Endothelial cell of umbilical vein (primary cell): ENCODE results near the gene ACAD8. TPM values are rescaled to one million over a fixed set of nuclear protein-coding genes. Genes with fewer than 3 reads are reported as not detected.

Experiments used
- BruUV-seq: library from RNA; stranded (reverse); fragments of 400-500 nt; replicated peaks from 2 replicates; lab custom pipeline; 2021; lab: Mats Ljungman, UMichigan
- CTCF ChIA-PET: fragments of 300-600, 350-600 bp; sonication (Branson Sonifier 250); formaldehyde crosslinking; loops from one replicate; lab custom pipeline; 2021; ENCODE audit warnings: antibody characterized with exemption, inconsistent platforms; lab: Charles Lee
- POLR2A ChIA-PET: fragments of 300-600, 350-600 bp; sonication (Branson Sonifier 250); formaldehyde crosslinking; loops from one replicate; lab custom pipeline; 2021; ENCODE audit warnings: antibody characterized with exemption, inconsistent platforms; lab: Charles Lee
- DNase-seq: peaks from one replicate; pipeline ENCODE4 v3.0.0-alpha.2; 2011; ENCODE audit warnings: low read depth, low spot score
- FAIRE-seq: peaks from 2 replicates; lab custom pipeline; 2011; peaks lifted over from hg19 to GRCh38; lab: Jason Lieb, UNC
- H2AFZ ChIP-seq: 2 replicates; pipeline ENCODE4 v1.6.0; 2012; ENCODE audit warnings: low read depth, low read length, control low read depth, inconsistent platforms
- H3K27ac ChIP-seq: 2 replicates; pipeline ENCODE4 v1.5.1; 2011; ENCODE audit warnings: low read depth, mild to moderate bottlenecking, control low read depth, low read length, moderate library complexity; ENCODE audit not compliant: insufficient read depth
- H3K27me3 ChIP-seq, 2 experiments: 2 replicates each; pipeline versions ENCODE4 v1.6.0 to v1.6.1; 2011; ENCODE audit warnings: low read length in 2 of 2, mixed read lengths in 1 of 2; ENCODE audit not compliant: control insufficient read depth in 2 of 2, insufficient read depth in 2 of 2
- H3K36me3 ChIP-seq, 2 experiments: 2 replicates in 1 of 2; 3 replicates in 1 of 2; pipeline ENCODE4 v1.5.1; 2011; ENCODE audit warnings: low read length in 2 of 2, mild to moderate bottlenecking in 1 of 2, moderate library complexity in 1 of 2; ENCODE audit not compliant: control insufficient read depth in 2 of 2, insufficient read depth in 2 of 2; ENCODE audit errors: extremely low read depth in 1 of 2
- H3K4me1 ChIP-seq: 3 replicates; pipeline ENCODE4 v1.5.1; 2011; ENCODE audit warnings: mild to moderate bottlenecking, low read length; ENCODE audit not compliant: control insufficient read depth, insufficient read depth; ENCODE audit errors: extremely low read depth
- H3K4me2 ChIP-seq: 2 replicates; pipeline ENCODE4 v1.6.1; 2011; ENCODE audit warnings: low read length, control low read depth, mixed read lengths; ENCODE audit not compliant: insufficient read depth
- H3K4me3 ChIP-seq, 3 experiments: fragments of 200-600 bp in 1 of 3; sonication (generic), shearing (Covaris generic) in 1 of 3; replicated peaks in 1 of 3; 2 replicates each; pipeline ENCODE4 v1.5.1; 2011 to 2016; ENCODE audit warnings: control low read depth in 3 of 3, low read length in 3 of 3, mild to moderate bottlenecking in 2 of 3, inconsistent platforms in 1 of 3, low read depth in 1 of 3, moderate library complexity in 1 of 3; ENCODE audit not compliant: insufficient read depth in 1 of 3
- H3K79me2 ChIP-seq: 2 replicates; pipeline ENCODE4 v1.6.0; 2012; ENCODE audit warnings: low read length, inconsistent platforms; ENCODE audit not compliant: control insufficient read depth, insufficient read depth
- H3K9ac ChIP-seq: replicated peaks from 2 replicates; pipeline ENCODE3; 2011; ENCODE audit warnings: low read length, control low read depth; ENCODE audit not compliant: insufficient read depth; ENCODE audit errors: extremely low read depth
- H3K9me1 ChIP-seq: replicated peaks from 3 replicates; pipeline ENCODE4 v1.6.0; 2011; ENCODE audit warnings: mild to moderate bottlenecking, low read length; ENCODE audit not compliant: control insufficient read depth, insufficient read depth; ENCODE audit errors: extremely low read depth
- H3K9me3 ChIP-seq: replicated peaks from 2 replicates; pipeline ENCODE4 v1.5.1; 2012; ENCODE audit warnings: low read length, inconsistent platforms; ENCODE audit not compliant: control insufficient read depth, insufficient read depth
- H4K20me1 ChIP-seq: replicated peaks from 2 replicates; pipeline ENCODE3; 2011; ENCODE audit warnings: mild to moderate bottlenecking, low read length; ENCODE audit not compliant: control insufficient read depth, insufficient read depth; ENCODE audit errors: extremely low read depth
- EZH2 ChIP-seq: IDR thresholded peaks from 2 replicates; pipeline ENCODE4 v1.6.1; 2012; ENCODE audit warnings: borderline replicate concordance, low read depth, mild to moderate bottlenecking, moderate library complexity, low read length, inconsistent platforms; ENCODE audit not compliant: severe bottlenecking
- FOS ChIP-seq: IDR thresholded peaks from 2 replicates; pipeline ENCODE4 v1.6.1; 2011; ENCODE audit warnings: mild to moderate bottlenecking, low read length, moderate library complexity, borderline replicate concordance; ENCODE audit not compliant: insufficient read depth
- GATA2 ChIP-seq: IDR thresholded peaks from 2 replicates; pipeline ENCODE4 v1.7.0; 2011; ENCODE audit warnings: low read depth, mild to moderate bottlenecking, moderate library complexity, mixed read lengths, low read length; ENCODE audit not compliant: insufficient read length, insufficient read depth
- JUN ChIP-seq: IDR thresholded peaks from 2 replicates; pipeline ENCODE4 v1.6.1; 2011; ENCODE audit warnings: borderline replicate concordance, low read depth; ENCODE audit not compliant: insufficient read length, insufficient read depth
- MYC ChIP-seq: IDR thresholded peaks from one replicate; pipeline ENCODE4 v1.6.1; 2011; ENCODE audit warnings: mild to moderate bottlenecking, low read depth, low read length
- POLR2A ChIP-seq: IDR thresholded peaks from 2 replicates; pipeline ENCODE4 v1.6.1; 2012; ENCODE audit warnings: low read depth, mild to moderate bottlenecking, control low read depth, low read length
- POLR2AphosphoS5 ChIP-seq: IDR thresholded peaks from 2 replicates; pipeline ENCODE4 v1.6.1; 2012; ENCODE audit warnings: low read depth, mild to moderate bottlenecking, control low read depth, low read length, moderate library complexity; ENCODE audit not compliant: insufficient read depth
- dilution Hi-C: fragments of 300-500 bp; cut with MboI; formaldehyde crosslinking; loops from one replicate; pipeline ENCODE4 v1.15.0; 2019; ENCODE audit warnings: low sequenced_read_pairs; ENCODE audit not compliant: extremely low pct_ligation_motif_present
- intact Hi-C: fragments of 100-400 bp; cut with micrococcal nuclease; formaldehyde crosslinking; loops from one replicate; pipeline ENCODE4 v1.10.0; 2022
- polyA plus RNA-seq, 4 experiments: library from polyadenylated mRNA; depleted of rRNA in 3 of 4; stranded (reverse) in 3 of 4; unstranded in 1 of 4; fragments of >200 nt; gene quantifications; 2 replicates each; pipeline versions ENCODE4 v1.2.1 to v1.2.3, GENCODE V29; 2011 to 2012; ENCODE audit warnings: missing spikeins in 1 of 4
- total RNA-seq: library from RNA; stranded (reverse); gene quantifications from 2 replicates; pipeline ENCODE4 v1.2.3, GENCODE V29; 2021
- TF ChIP-seq, protein P1 (sequence below), 2 donors: IDR thresholded peaks; 1 replicate in 1 of 2; 2 replicates in 1 of 2; pipeline ENCODE4 v1.5.1; 2011; ENCODE audit warnings: low read length in 2 of 2, mild to moderate bottlenecking in 2 of 2, moderate library complexity in 2 of 2, control low read depth in 1 of 2, inconsistent platforms in 1 of 2, low read depth in 1 of 2; ENCODE audit not compliant: insufficient read depth in 1 of 2; ENCODE audit errors: extremely low read depth in 1 of 2
- TF ChIP-seq, protein P2 (sequence below): IDR thresholded peaks from 2 replicates; pipeline ENCODE4 v1.6.1; 2011; ENCODE audit not compliant: insufficient read depth, insufficient read length

ACAD8 gene
- total and polyA plus RNA-seq, 2 donors (not counting 3 experiments of a cell fraction or from before 2014, with no cell fraction given): 22.9 to 29.0 TPM

DNA sequence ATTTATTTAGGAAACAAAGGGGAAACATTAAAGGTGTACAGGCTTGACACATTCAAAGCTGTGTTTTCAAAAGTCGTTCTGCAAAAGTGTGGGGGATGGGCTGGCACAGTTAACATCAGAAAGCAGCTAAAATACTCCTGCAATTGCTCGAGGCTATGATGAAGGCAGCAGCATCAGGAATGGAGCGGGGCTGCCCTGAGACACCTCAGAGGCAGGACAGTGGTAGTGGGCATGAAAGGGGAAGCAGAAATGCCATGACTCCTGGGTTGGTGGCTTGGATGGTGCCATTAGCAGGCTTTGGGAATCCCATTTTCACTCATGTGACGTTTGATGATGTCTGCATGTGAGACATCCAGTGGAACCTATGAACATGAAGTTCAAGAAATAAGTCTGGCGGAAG is 30.2 kb upstream of the ACAD8 start:
- Histone ChIP-seq H2AFZ (peak overlapping the region; percentile 21), H3K9ac (peak overlapping the region; percentile 44), H4K20me1 (no peaks in the 10 kb centered on the region), H3K9me3 (no peaks in the 10 kb centered on the region), H3K36me3 (peaks cover 4% of the 10 kb centered on the region in 2 experiments), H3K4me2 (peak overlapping the region; percentile 99), H3K4me1 (peaks cover 22% of the 10 kb centered on the region), H3K27ac (peak overlapping the region; percentile 2), H3K27me3 (no peaks in the 10 kb centered on the region), H3K79me2 (peaks cover 61% of the 10 kb centered on the region), H3K4me3 (peak overlapping the region; percentile 10 to 63 (median 59)), H3K9me1 (no peaks in the 10 kb centered on the region)
- BruUV-seq: TSS peak; percentile 55
- DNase-seq (peak; percentile 9), FAIRE-seq (no peak)
- intact Hi-C loops (loop anchor here (5.0 kb wide), 2 partner anchors 76 to 156 kb away; partner anchors contain the start of gene JAM3), dilution Hi-C loops (no loop called here)
- POLR2A ChIA-PET: no interaction called here
- CTCF ChIA-PET: interaction anchor here (1.3 to 1.4 kb wide), 2 partner anchors 11 to 30 kb away, joined by 6 to 7 read pairs; partner anchors contain the start of genes ACAD8 and THYN1
- TF ChIP-seq POLR2A: no peak

DNA sequence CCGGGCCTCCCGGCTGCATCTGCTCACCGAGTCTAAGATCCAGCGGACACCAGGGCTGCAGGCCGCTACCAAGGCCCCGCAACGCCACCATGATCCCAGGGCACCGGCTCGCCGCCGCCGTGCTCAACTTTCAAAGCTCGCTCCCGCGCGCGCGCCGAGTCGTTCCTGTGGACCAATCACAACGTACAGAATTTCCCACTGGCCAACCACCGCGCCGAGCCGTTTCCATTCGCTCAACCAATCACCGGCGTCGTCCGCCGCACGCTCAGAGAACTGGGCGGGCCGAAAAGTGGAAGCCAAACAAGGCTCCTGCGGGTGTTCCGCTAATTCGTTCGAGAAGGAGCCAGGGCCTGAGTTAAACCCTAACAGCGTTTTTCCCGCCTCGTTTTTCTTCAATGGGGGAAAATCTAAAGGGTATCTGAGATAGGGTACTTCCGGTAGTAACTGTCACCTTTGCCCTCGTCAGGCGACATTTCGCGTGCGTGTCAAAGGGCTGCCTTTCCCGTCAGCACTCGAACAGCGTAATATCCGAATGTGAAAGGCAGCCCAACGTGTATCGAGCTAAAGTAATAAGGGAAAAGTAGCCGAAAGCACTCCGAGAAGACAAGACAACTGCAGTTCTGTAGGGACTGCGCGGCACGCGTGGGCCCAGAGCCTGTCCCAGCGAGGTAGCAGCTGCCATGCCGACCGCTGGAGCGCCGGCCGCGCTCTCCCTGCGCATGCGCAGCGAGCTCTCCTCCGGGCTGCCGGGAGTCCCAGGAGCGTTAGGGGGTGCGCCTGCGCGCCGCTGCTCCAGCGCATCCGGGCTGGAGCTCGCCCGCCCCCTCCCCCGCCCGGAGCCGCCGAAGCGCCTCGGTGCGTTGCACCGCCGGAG is 29.3 kb upstream of the ACAD8 start, which contains the start of the genes NCAPD3 and VPS26B:
TSS of gene NCAPD3 (minus strand) at position 132 of the 874 bp plus-strand sequence. CDS start at position 91, 41 bp downstream.
TSS of gene VPS26B (plus strand) at position 836 of the 874 bp plus-strand sequence. CDS start 452 bp downstream, outside the sequence.
- H2AFZ ChIP-seq: peak within 1 kb of the TSS; percentile 80
- no TSS peak for BruUV-seq
- H3K4me2 ChIP-seq: peak within 1 kb of the TSS; percentile 99
- CTCF ChIA-PET: interaction anchor here (0.6 to 3.3 kb wide), 14 partner anchors 10 to 296 kb away, joined by 3 to 21 read pairs (median 4); partner anchors contain the start of genes ACAD8 and THYN1
- POLR2A ChIA-PET: interaction anchor here (0.5 to 0.7 kb wide), 3 partner anchors 17 to 268 kb away, joined by 3 read pairs; partner anchors contain the start of gene IGSF9B
- no peaks in the 10 kb centered on the region for H3K9me3 ChIP-seq
- peak within 1 kb of the TSS; percentile 43 to 73 (median 59) for H3K4me3 ChIP-seq
- no peaks in the 10 kb centered on the region for H3K9me1 ChIP-seq
- TF ChIP-seq FOS (no peak), JUN (no peak), MYC (no peak), GATA2 (no peak), EZH2 (no peak), POLR2A (peak; percentile 95), POLR2AphosphoS5 (no peak)
- TF ChIP-seq, protein P1, sequence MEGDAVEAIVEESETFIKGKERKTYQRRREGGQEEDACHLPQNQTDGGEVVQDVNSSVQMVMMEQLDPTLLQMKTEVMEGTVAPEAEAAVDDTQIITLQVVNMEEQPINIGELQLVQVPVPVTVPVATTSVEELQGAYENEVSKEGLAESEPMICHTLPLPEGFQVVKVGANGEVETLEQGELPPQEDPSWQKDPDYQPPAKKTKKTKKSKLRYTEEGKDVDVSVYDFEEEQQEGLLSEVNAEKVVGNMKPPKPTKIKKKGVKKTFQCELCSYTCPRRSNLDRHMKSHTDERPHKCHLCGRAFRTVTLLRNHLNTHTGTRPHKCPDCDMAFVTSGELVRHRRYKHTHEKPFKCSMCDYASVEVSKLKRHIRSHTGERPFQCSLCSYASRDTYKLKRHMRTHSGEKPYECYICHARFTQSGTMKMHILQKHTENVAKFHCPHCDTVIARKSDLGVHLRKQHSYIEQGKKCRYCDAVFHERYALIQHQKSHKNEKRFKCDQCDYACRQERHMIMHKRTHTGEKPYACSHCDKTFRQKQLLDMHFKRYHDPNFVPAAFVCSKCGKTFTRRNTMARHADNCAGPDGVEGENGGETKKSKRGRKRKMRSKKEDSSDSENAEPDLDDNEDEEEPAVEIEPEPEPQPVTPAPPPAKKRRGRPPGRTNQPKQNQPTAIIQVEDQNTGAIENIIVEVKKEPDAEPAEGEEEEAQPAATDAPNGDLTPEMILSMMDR (IDR thresholded peaks at IDR 0.05; ENCODE audit: extremely low read depth in 1 of 2, insufficient read depth in 1 of 2, low read depth in 1 of 2, low read length in 2 of 2): no peak
- TF ChIP-seq, protein P2, sequence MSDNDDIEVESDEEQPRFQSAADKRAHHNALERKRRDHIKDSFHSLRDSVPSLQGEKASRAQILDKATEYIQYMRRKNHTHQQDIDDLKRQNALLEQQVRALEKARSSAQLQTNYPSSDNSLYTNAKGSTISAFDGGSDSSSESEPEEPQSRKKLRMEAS: peak; percentile 45
- dilution Hi-C loops: no loop called here
- DNase-seq (peak; percentile 97), FAIRE-seq (peak; percentile 94)
- H3K4me1 ChIP-seq: peaks cover 25% of the 10 kb centered on the region
- peak within 1 kb of the TSS; percentile 30 for H3K27ac ChIP-seq
- intact Hi-C loops: loop anchor here (1.0 to 5.0 kb wide), 4 partner anchors 29 to 157 kb away; partner anchors contain the start of genes ACAD8, JAM3 and THYN1
- H3K9ac ChIP-seq: peak within 1 kb of the TSS; percentile 67
- H3K27me3 ChIP-seq: no peaks in the 10 kb centered on the region
- peaks cover 62% of the 10 kb centered on the region for H3K79me2 ChIP-seq
- H3K36me3 ChIP-seq: peaks cover 2 to 3% of the 10 kb centered on the region in 2 experiments
- no peaks in the 10 kb centered on the region for H4K20me1 ChIP-seq
